GM19035 (cell line): Measurements from ENCODE around the gene DDX49.
"Not testable (repeated sequence)": the region's sequence is repeated elsewhere in the genome, so short reads cannot be mapped to it uniquely, and the experiment has no call there.

ENCODE experiments used
- ATAC-seq: cut with Tn5 transposase; IDR thresholded peaks from one replicate; pipeline ENCODE4 v1.9.1; 2021; ENCODE audit not compliant: unreplicated experiment

DDX49 gene

GRCh38 chr19:18940769-18941627 is 21.5 kb downstream of the DDX49 start, which contains the start of gene HOMER3:
Gene HOMER3, minus strand, starts transcription at chr19:18941217. Its CDS starts 2,235 bp downstream, at chr19:18938982.
- ATAC-seq: peak; percentile 67

GRCh38 chr19:18941628-18942354 is 22.3 kb downstream of the DDX49 start:
- ATAC-seq: no peak

GRCh38 chr19:18942692-18943091 is 23.2 kb downstream of the DDX49 start:
- ATAC-seq: no peak

- ATAC-seq: no peak
Measured at GRCh38 chr19:18943465-18943864, 23.9 kb downstream of the DDX49 start.

DNA sequence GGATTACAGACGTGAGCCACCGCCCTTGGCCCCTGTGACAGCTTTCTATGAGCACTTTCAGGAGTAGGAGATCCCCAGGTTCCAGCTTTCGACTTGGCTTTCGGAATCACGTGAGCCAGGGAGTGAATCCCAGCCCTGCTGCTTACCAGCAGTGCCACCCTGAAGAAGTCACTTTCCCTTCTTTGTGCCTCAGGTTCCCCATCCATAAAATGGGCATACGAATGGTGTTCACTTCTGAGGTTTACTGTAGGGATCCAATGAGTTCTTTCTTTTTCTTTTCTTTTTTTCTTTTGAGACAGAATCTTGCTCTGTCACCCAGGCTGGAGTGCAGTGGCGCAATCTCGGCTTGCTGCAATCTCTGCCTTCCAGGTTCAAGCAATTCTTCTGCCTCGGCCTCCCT is 25.8 kb downstream of the DDX49 start:
- ATAC-seq: no peak

DNA sequence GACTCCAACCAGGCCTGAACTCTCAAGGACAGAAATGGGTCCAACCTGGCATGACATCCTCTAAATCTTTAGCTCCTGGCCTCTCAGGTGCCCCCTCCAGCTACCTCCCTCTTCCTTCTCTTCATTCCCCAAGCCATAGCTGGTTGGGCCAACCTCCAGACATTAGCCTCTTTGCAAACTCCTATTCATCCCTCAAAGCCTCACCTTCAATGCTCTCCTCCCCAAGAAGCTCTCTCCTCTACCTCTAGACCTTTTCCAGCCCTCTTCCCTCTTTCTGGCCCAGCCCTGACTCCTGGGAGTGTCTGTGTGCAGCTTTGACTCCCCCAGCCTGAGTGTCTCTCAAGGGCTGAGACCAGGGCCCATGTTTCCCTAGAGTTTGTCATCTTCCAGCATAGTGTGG is 26.8 kb downstream of the DDX49 start:
- ATAC-seq: no peak

- no peak for ATAC-seq
Measured at GRCh38 chr19:18946918-18947317, 27.4 kb downstream of the DDX49 start.

DNA sequence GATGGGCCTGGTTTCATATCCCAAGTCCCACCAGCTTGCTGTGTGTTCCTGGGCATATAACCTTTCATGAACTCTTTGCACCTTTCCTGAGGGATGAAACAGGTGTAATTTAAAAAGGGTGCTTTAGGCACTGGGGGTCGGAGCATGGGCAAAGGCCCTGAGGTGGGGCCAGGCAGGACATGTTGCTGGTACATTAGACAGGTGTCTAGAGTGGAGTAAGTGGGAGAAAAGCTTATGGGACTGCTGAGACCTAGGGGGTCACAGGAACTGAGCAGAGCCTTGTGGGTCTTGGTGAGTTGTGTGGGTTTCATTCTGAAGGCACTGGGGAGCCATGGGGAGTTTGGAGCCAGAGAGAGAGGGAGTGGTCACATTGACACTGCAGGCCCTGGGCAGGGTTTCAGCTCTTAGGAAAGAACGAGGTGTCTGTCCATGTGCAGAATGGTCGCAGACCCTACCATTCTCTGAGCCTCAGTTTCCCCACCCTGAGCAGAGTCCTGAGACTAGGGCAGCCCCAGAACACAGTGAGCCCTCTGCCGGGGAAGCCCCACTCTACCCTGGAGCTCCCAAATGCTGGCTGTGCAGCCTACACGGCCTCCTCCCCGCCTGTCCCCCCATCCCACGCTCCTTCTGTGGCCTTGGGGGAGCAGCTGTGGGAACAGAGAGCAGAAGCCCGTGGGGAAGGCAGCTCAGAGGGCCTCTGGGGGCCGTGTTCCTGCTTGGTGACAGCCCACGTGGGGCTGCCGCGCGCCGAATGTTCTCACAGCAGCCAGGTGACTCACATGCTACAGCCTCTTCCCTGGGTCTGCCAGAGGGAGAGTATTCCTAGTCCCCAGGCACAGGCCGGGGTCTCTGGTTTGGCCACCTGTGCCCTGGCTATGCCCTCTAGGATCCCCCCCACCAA is 28.8 kb downstream of the DDX49 start:
- no peak for ATAC-seq

- ATAC-seq: no peak
Measured at GRCh38 chr19:18948976-18949356, 29.5 kb downstream of the DDX49 start.

DNA sequence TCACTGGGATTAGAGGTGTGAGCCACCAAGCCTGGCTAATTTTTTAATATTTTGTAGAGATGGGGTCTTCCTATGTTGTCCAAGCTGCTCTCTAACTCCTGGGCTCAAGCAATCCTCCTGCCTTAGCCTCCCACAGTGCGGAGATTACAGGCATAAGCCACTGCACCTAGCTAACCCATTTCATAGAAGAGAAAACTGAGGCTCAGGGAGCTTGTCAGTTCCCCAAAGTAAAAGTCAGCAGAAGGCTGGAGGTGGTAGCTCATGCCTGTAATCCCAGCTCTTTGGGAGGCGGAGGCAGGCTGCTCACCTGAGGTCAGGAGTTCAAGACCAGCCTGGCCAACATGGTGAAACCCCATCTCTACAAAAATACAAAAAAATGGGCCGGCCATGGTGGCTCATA is 30.3 kb downstream of the DDX49 start:
- no peak for ATAC-seq

DNA sequence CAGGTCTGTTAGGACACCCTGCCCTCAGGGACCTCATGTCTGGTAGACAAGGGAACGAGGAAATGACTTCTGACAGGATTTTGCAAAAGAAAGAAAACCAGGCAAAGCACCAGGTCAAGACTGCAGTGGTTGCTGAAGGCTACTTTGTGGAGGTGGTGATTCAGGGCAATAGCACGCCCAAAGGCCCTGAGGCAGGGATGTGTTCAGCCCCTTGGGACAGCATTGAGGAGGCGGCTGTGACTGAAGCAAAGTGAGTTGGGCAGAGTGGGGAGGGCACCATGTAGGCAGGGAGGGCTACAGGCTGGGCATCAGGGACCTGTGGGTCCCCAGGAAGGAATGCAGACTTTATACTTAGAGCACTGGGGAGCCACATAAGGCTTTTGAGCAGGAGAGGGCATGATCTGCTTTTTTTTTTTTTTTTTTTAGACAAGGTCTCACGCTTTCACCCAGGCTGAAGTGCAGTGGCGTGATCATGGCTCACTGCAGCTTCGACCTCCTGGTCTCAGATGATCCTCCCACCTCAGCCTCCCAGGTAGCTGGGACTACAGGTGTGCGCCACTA is 32.3 kb downstream of the DDX49 start:
- ATAC-seq: no peak

- ATAC-seq: not testable (repeated sequence)
Measured at GRCh38 chr19:18952364-18953003, 33.0 kb downstream of the DDX49 start.

DNA sequence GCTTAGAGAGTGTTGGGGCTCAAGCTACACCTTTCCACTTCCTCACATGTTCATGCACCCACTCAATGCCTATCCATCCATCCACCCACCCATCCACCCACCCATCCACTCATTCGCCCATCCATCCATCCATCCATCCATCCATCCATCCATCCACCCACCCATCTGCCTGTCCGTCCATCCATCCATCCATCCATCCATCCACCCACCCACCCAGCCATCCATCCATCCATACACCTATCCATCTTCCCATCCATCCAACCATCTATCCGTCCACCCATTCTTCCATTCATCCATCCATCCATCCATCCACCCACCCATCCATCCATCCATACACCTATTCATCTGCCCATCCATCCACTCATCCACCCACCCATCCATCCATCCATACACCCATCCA is 34.6 kb downstream of the DDX49 start:
- ATAC-seq: no peak

- no peak for ATAC-seq
Measured at GRCh38 chr19:18955042-18955441, 35.5 kb downstream of the DDX49 start.

DNA sequence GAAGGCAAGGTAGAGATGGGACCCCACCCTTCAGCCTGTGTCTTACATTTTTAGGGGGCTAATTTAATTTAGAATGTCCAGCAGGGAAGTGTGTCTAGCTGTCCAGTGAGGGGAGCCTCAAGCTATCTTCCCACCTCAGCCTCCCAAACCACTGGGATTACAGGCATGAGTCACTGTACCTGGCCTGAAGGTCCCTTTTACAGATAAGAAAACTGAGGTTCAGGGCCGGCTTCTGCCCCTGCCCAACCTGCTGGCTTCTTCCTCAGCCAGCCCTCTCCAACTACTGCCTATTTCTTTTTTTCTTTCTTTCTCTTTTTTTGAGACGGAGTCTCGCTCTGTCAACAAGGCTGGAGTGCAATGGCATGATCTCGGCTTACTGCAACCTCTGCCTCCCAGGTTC is 40.9 kb downstream of the DDX49 start:
- no peak for ATAC-seq

DNA sequence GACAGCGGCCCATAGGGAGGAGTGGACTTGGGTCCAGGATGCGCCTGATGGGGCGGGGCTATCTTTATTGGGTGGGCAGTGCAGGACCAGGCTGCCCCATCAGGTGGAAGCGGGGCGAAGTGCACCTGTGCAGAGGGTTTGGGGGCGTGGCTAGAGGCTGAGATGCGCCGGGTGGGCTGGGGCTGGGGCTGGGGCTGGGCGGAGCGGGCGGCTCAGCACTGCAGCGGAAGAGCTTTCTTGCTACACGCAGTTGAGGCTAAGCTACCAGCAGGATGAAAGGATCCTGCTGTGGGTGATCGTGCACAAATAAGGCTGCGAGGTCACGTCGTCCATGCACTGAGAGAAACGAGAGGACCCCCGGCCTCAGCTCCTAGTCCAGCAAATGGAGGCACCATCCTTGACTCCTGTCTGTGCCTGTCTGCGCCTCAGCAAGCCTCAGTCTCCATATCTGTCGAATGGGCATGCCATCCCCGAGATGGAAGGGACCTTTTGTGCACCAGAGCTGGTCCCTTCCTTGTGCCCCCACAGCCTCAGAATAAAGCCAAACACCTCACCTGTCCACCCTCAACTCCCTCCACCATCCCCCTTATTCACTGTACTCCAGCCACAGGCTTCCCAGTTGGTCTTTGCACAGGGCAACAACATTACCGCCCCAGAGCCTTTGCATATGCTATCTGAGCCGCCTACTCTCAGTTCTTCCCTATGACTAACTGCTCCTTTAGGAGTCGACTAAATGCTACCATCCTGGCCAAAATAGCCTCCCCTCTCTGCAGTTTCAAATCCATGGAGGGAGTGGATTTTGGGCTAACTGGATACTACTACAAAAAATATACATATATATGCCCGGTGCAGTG is 42.5 kb downstream of the DDX49 start:
- ATAC-seq: no peak

DNA sequence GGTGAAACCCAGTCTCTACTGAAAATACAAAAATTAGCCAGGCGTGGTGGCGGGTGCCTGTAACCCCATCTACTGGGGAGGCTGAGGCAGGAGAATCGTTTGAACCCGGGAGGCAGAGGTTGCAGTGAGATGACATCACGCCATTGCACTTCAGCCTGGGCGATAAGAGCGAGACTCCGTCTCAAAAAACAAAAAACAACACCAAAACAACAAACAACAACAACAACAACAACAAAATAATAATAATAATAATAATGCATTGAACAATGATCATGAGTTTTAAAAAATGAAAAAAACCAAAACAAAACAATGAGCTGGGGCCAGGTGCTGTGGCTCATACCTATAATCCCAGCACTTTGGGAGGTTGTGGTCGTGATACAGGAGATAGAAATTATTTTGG is 44.6 kb downstream of the DDX49 start:
- ATAC-seq: no peak

- ATAC-seq: no peak
Measured at GRCh38 chr19:18966307-18966706, 46.8 kb downstream of the DDX49 start.

DNA sequence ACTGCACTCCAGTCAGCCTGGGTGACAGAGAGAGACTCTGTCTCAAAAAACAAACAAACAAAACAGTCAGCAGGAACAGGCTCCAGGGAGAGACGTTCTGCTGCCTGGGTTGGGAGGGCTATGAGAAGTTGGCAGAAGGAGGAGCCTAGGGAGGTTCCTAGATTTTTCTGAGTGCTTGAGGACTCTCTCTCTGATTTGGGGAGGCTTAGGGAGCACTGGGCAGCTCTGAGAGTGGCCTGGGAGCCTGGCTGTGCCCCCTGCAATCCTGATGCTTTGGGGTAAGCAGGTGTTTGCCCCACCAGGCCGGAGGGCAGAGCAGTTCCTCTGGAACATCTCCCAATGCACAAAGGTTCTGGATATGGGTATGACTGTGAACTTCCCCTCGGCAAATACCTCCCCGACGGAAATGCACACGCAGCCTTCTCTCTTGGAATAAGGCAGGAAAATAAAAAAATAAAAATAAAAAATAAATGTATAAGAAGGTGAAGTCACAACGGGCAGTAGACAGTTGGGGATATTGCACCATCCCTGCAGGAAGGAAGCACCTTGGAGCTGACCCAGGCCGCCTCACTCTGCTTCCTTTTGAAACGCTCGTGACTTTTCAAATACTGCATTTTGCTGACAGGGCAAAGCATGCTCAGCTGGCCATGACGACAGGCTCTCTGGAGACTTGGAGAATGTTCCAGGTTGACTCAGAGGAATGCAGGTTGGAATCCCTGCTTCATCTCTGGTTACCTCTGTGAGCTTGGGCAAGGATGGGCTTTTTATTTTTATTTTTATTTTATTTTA is 48.0 kb downstream of the DDX49 start:
- no peak for ATAC-seq
